ENCODE measurements around the gene ASRGL1.
"Not testable (repeated sequence)": the region's sequence is repeated elsewhere in the genome, so short reads cannot be mapped to it uniquely, and the experiment has no call there.

ASRGL1 gene

DNA sequence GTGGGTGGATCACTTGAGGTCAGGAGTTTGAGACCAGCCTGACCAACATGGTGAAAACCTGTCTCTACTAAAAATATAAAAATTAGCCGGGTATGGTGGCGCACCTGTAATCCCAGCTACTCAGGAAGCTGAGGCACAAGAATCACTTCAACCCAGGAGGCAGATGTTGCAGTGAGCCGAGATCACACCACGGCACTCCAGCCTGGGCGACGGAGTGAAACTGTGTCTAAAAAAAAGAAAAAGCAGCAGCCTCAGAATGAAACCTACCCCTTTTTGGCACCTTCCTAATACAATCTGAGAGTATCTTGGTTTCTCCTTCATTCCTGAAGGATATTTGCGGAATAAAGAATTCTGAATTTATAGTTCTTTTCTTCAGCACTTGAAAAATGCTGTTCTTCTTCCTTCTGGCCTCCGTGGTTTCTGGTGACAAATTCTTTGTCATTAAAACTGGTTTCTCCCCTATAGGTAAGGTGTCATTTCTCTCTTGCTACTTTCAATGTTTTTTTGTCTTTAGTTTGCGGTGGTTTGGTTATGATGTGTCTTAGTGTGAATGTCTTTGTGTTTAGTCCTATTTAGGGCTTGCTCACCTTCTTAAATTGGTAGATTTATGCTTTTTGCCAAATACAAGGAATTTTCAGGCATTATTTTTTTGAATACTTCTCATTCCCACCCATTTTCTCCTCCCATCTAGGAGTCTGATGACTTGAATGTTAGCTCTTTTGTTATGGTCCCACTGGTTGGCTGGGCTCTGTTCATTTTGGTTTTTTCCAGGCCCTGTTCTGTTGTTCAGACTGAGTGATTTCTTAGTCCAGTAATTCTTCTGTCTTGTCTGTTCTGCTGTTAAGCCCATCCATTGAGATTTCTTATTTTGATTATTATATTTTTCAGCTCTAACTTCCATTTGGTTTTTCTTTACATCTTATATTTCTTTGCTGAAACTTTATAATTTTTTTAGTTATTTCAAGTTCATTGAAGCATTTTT, 15.4 kb downstream of the ASRGL1 start:
- DNase-seq (ENCODE audit: low read depth) = no peak

- no peak for DNase-seq (ENCODE audit: low read depth)
Measured at GRCh38 chr11:62353841-62354240, 16.6 kb downstream of the ASRGL1 start.

GRCh38 chr11:62358273-62358672, 21.0 kb downstream of the ASRGL1 start:
- no peak for DNase-seq (ENCODE audit: low read depth)

- DNase-seq (ENCODE audit: low read depth) = no peak
Measured at GRCh38 chr11:62359475-62359874, 22.2 kb downstream of the ASRGL1 start.

GRCh38 chr11:62360685-62361084, 23.4 kb downstream of the ASRGL1 start:
- no peak for DNase-seq (ENCODE audit: low read depth)

GRCh38 chr11:62368861-62369477, 31.7 kb downstream of the ASRGL1 start:
- DNase-seq (ENCODE audit: low read depth) = not testable (repeated sequence)

GRCh38 chr11:62370743-62371440, 33.6 kb downstream of the ASRGL1 start:
- peak; percentile 37 for DNase-seq (ENCODE audit: low read depth)

GRCh38 chr11:62372871-62373270, 35.6 kb downstream of the ASRGL1 start:
- no peak for DNase-seq (ENCODE audit: low read depth)

GRCh38 chr11:62373464-62374119, 36.3 kb downstream of the ASRGL1 start:
- no peak for DNase-seq (ENCODE audit: low read depth)

DNA sequence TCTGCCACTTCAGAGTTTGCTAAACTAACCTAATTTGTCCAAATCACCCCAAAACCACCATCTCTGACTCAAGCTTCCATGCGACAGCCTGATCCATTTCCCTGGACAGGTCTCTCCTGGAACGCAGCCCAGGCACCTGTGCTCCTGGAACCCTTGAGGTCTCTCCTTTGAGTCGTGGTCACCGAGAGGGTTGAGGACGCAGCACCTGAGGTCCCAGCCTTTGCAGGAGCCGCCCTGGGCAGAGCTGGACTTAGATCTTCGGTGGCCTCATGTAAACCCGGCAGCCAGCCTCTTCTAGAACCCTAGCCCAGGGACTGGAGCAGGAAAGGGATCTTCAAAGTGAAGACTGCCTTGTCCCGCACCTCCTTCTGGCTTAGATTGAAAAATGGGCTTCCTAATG, 37.6 kb downstream of the ASRGL1 start:
- no peak for DNase-seq (ENCODE audit: low read depth)

- not testable (repeated sequence) for DNase-seq (ENCODE audit: low read depth)
Measured at GRCh38 chr11:62378459-62379063, 41.3 kb downstream of the ASRGL1 start.

DNA sequence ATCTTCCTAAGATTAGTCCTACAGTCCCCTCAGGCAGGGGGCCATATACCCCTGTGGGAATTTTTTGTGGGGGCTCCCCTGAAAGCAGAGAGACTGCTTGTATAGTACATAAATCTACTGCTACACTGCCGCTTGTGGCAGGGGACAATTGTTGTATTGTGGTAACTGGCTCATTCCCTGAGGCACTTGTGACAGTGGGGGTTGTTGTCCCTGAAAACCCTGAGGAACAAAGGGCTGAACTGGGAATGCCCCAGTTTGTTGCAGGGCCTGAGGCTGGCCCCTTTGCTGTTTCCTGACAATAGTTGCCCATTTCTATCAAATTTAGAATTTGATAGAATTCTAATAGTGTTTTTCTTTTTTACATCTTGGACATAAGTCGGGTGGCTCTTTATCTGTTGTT, 42.3 kb downstream of the ASRGL1 start:
- not testable (repeated sequence) for DNase-seq (ENCODE audit: low read depth)

DNA sequence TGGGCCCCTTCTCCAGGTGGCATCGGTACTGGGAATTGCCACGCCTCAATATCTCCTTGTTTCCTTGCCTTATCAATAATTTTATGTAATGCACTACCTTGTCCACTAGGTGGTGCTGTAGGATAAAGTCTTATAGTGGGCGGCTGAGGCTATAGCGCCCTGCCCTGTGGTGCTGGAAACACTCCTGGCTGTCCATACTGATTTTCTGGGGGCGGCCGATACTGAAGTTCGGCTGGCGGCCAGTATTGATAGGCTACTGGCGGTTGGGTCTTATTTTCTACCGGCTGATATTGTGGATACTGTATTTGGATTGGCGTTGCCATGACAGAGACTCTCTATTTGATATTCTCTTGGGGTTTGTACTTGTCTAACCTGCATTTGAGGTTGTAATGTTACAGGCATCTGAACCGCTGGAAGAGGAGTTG, 43.6 kb downstream of the ASRGL1 start:
- DNase-seq (ENCODE audit: low read depth) = not testable (repeated sequence)

DNA sequence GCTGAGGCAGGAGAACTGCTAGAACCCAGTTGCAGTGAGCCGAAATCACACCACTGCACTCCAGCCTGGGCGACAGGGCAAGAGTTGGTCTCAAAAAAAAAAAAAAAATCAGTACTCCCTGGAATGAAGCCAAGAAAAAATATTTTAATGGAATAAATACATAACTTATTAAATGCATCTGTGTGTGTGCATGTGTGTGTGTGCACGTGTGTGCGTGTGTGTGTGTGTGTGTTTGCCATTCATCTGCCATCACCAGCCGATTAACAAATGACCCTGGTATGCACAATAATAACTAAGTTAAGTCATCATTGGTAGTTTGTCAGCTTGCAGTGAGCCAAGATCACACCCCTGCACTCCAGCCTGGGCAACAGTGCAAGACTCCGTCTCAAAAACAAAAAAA, 46.6 kb downstream of the ASRGL1 start:
- no peak for DNase-seq (ENCODE audit: low read depth)

DNA sequence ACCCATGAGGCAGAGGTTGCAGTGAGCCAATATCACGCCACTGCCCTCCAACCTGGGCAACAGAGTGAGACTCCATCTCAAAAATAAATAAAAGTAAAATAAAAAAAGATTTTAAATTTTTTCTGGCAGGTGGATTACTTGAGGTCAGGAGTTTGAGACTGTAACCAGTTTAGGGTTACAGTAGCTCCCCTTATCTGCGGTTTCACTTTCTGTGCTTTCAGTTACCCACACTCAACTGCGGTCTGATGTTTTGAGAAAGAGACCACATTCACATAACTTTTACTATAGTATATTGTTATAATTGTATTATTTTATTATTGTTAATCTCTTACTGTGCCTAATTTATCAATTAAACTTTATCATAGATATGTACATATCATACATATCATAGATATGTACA, 48.8 kb downstream of the ASRGL1 start:
- DNase-seq (ENCODE audit: low read depth) = not testable (repeated sequence)

- no peak for DNase-seq (ENCODE audit: low read depth)
Measured at GRCh38 chr11:62387381-62387780, 50.1 kb downstream of the ASRGL1 start.

DNA sequence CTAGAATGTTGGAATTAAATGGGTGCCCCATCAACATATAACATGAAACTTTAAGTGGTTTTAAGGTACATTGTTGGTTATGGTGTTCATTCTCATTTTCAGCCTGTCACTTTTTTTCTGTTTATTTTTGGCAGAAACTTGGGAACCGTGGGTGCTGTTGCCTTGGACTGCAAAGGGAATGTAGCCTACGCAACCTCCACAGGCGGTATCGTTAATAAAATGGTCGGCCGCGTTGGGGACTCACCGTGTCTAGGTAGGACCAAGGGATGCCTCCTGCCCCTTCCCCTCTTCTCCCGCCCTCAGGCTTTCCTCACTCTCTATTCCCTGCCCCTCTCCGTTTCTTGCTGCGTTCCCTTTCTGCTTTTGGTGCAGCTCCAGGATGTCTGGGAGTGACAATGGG, 51.8 kb downstream of the ASRGL1 start:
- no peak for DNase-seq (ENCODE audit: low read depth)

DNA sequence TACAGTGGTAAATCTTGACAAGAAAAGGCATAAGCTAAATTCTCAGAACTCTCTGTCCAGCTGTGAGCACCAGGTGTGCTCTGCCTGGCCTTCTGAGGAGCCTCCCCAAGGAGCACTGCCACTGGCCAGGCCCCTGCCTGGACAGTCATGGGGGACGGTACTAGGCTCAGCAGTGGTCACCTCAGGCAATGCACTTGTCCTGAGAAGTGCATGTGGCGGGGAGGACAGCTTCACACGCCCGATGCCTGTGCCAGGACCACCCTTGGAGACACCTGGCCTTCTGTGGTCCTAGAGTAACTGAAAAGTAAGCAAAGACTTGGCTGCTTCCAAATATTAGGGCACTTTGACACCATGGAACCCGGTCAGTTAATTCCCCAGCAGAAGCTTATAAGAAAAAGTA, 53.0 kb downstream of the ASRGL1 start:
- DNase-seq (ENCODE audit: low read depth) = no peak

DNA sequence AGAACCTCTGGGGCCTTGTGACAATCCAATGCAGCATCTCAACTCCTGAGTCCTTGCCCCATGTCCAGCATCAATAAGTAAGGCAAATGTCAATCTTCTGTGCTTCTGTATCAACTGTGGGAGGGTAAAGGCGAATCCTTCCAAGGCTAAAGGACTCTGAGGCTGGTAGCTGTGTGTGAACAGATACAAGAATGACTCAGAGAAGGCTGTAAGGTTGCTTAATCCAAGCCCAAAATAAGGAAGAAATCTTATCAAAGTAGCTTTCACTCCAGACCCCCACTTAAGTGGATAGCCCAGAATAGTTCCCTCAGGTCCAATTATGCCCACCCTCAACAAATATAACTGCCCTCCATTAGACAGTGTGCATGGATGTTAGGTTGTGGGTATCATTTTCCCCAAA, 53.5 kb downstream of the ASRGL1 start:
- no peak for DNase-seq (ENCODE audit: low read depth)

- no peak for DNase-seq (ENCODE audit: low read depth)
Measured at GRCh38 chr11:62391642-62392425, 54.6 kb downstream of the ASRGL1 start.

DNA sequence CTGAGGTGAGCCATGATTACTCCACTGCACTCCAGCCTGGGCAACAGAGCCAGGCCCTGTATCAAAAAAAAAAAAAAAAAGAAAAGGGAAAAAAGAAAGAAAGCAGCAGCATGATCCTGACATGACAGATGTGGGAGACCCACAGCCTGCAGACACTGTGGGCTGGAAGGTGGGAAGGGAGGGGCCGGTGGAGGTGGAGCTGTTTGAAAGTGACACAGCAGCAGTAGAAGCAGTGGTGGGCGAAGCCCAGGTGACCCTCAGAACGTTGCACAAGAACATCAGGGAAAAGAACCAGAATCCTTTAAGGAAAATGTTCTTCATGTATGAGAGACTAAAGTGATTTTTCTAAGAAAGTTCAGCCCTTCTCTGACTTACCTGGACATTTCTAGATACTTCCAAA, 55.3 kb downstream of the ASRGL1 start:
- no peak for DNase-seq (ENCODE audit: low read depth)

All from activated T-helper 1 cell treated with Interleukin-2 at 50 U/mL for 16 hours (primary cell).